KOPT-K1 (cell line): ENCODE data around the gene DNM1.
"Not testable (repeated sequence)": the region's sequence is repeated elsewhere in the genome, so short reads cannot be mapped to it uniquely, and the experiment has no call there.

Experiments used
- H3K27ac ChIP-seq: fragments of 200-600 bp; sonication (generic); 2 replicates; pipeline ENCODE4 v1.5.1; 2016; ENCODE audit warnings: antibody characterized with exemption, mild to moderate bottlenecking, low read depth, low read length; ENCODE audit not compliant: poor library complexity, severe bottlenecking
- H3K36me3 ChIP-seq: fragments of 200-600 bp; sonication (generic); 2 replicates; pipeline ENCODE4 v1.5.1; 2017; ENCODE audit warnings: antibody characterized with exemption, mild to moderate bottlenecking, low read length, moderate library complexity; ENCODE audit not compliant: insufficient read depth
- H3K9me3 ChIP-seq: fragments of 200-600 bp; sonication (generic); 2 replicates; pipeline ENCODE4 v1.5.1; 2017; ENCODE audit warnings: antibody characterized with exemption, low read length, mild to moderate bottlenecking; ENCODE audit not compliant: insufficient read depth, poor library complexity, severe bottlenecking

Gene DNM1

GRCh38 chr9:128222880-128223670 is 19.9 kb downstream of the DNM1 start:
- Histone ChIP-seq H3K27ac (no peak overlapping the region), H3K9me3 (no peaks in the 10 kb centered on the region), H3K36me3 (no peaks in the 10 kb centered on the region)

GRCh38 chr9:128224877-128225276 is 21.7 kb downstream of the DNM1 start:
- Histone ChIP-seq H3K36me3 (no peaks in the 10 kb centered on the region), H3K27ac (no peak overlapping the region), H3K9me3 (no peaks in the 10 kb centered on the region)

- Histone ChIP-seq H3K9me3 (no peaks in the 10 kb centered on the region), H3K36me3 (no peaks in the 10 kb centered on the region), H3K27ac (no peak overlapping the region)
Observed at GRCh38 chr9:128225770-128226411, 22.7 kb downstream of the DNM1 start.

- Histone ChIP-seq H3K9me3 (no peaks in the 10 kb centered on the region), H3K27ac (no peak overlapping the region), H3K36me3 (no peaks in the 10 kb centered on the region)
Observed at GRCh38 chr9:128226412-128226801, 23.2 kb downstream of the DNM1 start.

- H3K27ac ChIP-seq, H3K9me3 ChIP-seq, H3K36me3 ChIP-seq: not testable (repeated sequence)
Observed at GRCh38 chr9:128230897-128231296, 27.7 kb downstream of the DNM1 start.

GRCh38 chr9:128231638-128232527 is 28.7 kb downstream of the DNM1 start:
- H3K36me3 ChIP-seq = no peaks in the 10 kb centered on the region
- no peak overlapping the region for H3K27ac ChIP-seq
- H3K9me3 ChIP-seq = no peaks in the 10 kb centered on the region

GRCh38 chr9:128232528-128233428 is 29.6 kb downstream of the DNM1 start:
- Histone ChIP-seq H3K36me3 (no peaks in the 10 kb centered on the region), H3K27ac (no peak overlapping the region), H3K9me3 (no peaks in the 10 kb centered on the region)

- Histone ChIP-seq H3K27ac (no peak overlapping the region), H3K9me3 (no peaks in the 10 kb centered on the region), H3K36me3 (no peaks in the 10 kb centered on the region)
Observed at GRCh38 chr9:128233817-128234406, 30.7 kb downstream of the DNM1 start.

- H3K9me3 ChIP-seq = no peaks in the 10 kb centered on the region
- H3K27ac ChIP-seq = no peak overlapping the region
- no peaks in the 10 kb centered on the region for H3K36me3 ChIP-seq
Observed at GRCh38 chr9:128242124-128242523, 38.9 kb downstream of the DNM1 start.

- H3K36me3 ChIP-seq = no peaks in the 10 kb centered on the region
- no peak overlapping the region for H3K27ac ChIP-seq
Observed at GRCh38 chr9:128242828-128243214, 39.6 kb downstream of the DNM1 start.

GRCh38 chr9:128243215-128244018 is 40.2 kb downstream of the DNM1 start:
- Histone ChIP-seq H3K36me3 (no peaks in the 10 kb centered on the region), H3K9me3 (no peaks in the 10 kb centered on the region), H3K27ac (no peak overlapping the region)

More at GRCh38 chr9:128242828-128243214, 39.6 kb downstream of the DNM1 start:
- H3K9me3 ChIP-seq = no peaks in the 10 kb centered on the region

- Histone ChIP-seq H3K36me3 (no peaks in the 10 kb centered on the region), H3K9me3 (no peaks in the 10 kb centered on the region), H3K27ac (peak overlapping the region; percentile 9)
Observed at GRCh38 chr9:128244091-128244836, 41.1 kb downstream of the DNM1 start.

GRCh38 chr9:128244837-128245231 is 41.7 kb downstream of the DNM1 start:
- H3K27ac ChIP-seq = peak overlapping the region; percentile 9
- H3K9me3 ChIP-seq = no peaks in the 10 kb centered on the region
- no peaks in the 10 kb centered on the region for H3K36me3 ChIP-seq
